ENCODE data around the gene PJA1. TPM values are rescaled to one million over a fixed set of nuclear protein-coding genes. Genes with fewer than 3 reads are reported as not detected.

Gene PJA1
- total RNA-seq, 1 donor from 2014 or later = 29.7 TPM

- H3K4me1 Mint-ChIP-seq (ENCODE audit: unreplicated experiment) = peaks cover 12% of the 10 kb centered on the region
- no peak for TF ChIP-seq CTCF (IDR thresholded peaks at IDR 0.05)
- H3K4me3 Mint-ChIP-seq (ENCODE audit: unreplicated experiment) = no peak overlapping the region
- no peaks in the 10 kb centered on the region for H3K36me3 Mint-ChIP-seq (ENCODE audit: unreplicated experiment)
- no peak overlapping the region for H3K27ac Mint-ChIP-seq (ENCODE audit: unreplicated experiment)
- H3K27me3 Mint-ChIP-seq (ENCODE audit: unreplicated experiment) = no peaks in the 10 kb centered on the region
- no peak for DNase-seq (ENCODE audit: extremely low spot score, unreplicated experiment)
- H3K9me3 Mint-ChIP-seq (ENCODE audit: unreplicated experiment) = no peaks in the 10 kb centered on the region
Observed at GRCh38 chrX:69131886-69132285, 33.4 kb downstream of the PJA1 start.

DNA sequence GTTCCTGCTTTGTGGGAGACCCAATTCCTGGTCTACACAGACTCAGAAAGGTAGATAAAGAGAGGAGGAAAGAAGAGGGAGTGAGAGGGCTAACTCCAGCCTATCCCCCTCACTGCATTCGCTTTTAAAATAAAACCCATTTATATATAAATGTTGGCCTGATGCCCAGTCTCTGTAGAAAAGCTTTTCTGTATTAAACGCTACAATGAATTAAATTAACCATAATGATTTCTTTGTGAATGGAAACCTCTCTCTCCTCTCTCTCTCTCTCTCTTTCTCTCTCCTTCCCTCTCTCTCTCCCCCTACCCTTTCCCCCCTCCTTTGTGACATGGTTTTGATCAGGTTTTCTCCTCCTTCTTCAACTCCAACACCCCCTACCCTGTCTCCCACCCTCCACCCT is 34.8 kb downstream of the PJA1 start:
- no peak for DNase-seq (ENCODE audit: extremely low spot score, unreplicated experiment)
- Mint-ChIP-seq H3K27me3 (ENCODE audit: unreplicated experiment) (no peaks in the 10 kb centered on the region), H3K27ac (ENCODE audit: unreplicated experiment) (no peak overlapping the region), H3K36me3 (ENCODE audit: unreplicated experiment) (no peaks in the 10 kb centered on the region), H3K9me3 (ENCODE audit: unreplicated experiment) (no peaks in the 10 kb centered on the region), H3K4me3 (ENCODE audit: unreplicated experiment) (no peak overlapping the region), H3K4me1 (ENCODE audit: unreplicated experiment) (peaks cover 14% of the 10 kb centered on the region)
- no peak for TF ChIP-seq CTCF (IDR thresholded peaks at IDR 0.05)

DNA sequence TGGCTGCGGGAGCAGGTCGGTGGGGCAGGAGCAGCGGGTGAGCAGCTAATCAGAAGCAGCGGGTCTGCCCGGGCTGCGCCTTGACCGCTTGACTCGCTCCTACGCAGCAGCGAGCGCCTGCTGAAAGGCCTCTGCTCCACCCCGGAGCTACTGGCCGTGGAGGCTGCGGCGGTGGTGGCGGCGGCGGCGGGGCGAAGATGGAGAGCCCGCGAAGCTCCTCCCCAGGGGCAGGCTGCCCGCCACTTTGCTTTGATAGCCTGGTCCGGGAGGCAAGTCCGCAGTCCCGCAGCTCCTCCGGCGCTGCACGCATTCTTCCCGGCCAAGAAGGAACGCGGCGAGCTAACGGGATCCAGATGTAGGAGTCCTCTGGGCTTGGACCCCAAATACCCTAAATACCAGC is 36.7 kb downstream of the PJA1 start:
- H3K4me1 Mint-ChIP-seq (ENCODE audit: unreplicated experiment) = peaks cover 16% of the 10 kb centered on the region
- no peaks in the 10 kb centered on the region for H3K36me3 Mint-ChIP-seq (ENCODE audit: unreplicated experiment)
- no peak overlapping the region for H3K27ac Mint-ChIP-seq (ENCODE audit: unreplicated experiment)
- H3K9me3 Mint-ChIP-seq (ENCODE audit: unreplicated experiment) = no peaks in the 10 kb centered on the region
- H3K27me3 Mint-ChIP-seq (ENCODE audit: unreplicated experiment) = no peaks in the 10 kb centered on the region
- DNase-seq (ENCODE audit: extremely low spot score, unreplicated experiment) = no peak
- TF ChIP-seq CTCF (IDR thresholded peaks at IDR 0.05) = no peak
- no peak overlapping the region for H3K4me3 Mint-ChIP-seq (ENCODE audit: unreplicated experiment)

- Mint-ChIP-seq H3K4me3 (ENCODE audit: unreplicated experiment) (no peak overlapping the region), H3K36me3 (ENCODE audit: unreplicated experiment) (no peaks in the 10 kb centered on the region), H3K27ac (ENCODE audit: unreplicated experiment) (no peak overlapping the region), H3K9me3 (ENCODE audit: unreplicated experiment) (no peaks in the 10 kb centered on the region), H3K27me3 (ENCODE audit: unreplicated experiment) (no peaks in the 10 kb centered on the region), H3K4me1 (ENCODE audit: unreplicated experiment) (peaks cover 16% of the 10 kb centered on the region)
- no peak for TF ChIP-seq CTCF (IDR thresholded peaks at IDR 0.05)
- no peak for DNase-seq (ENCODE audit: extremely low spot score, unreplicated experiment)
Observed at GRCh38 chrX:69127466-69127865, 37.8 kb downstream of the PJA1 start.

- no peaks in the 10 kb centered on the region for H3K36me3 Mint-ChIP-seq (ENCODE audit: unreplicated experiment)
- no peak overlapping the region for H3K4me3 Mint-ChIP-seq (ENCODE audit: unreplicated experiment)
- H3K9me3 Mint-ChIP-seq (ENCODE audit: unreplicated experiment) = no peaks in the 10 kb centered on the region
- H3K27me3 Mint-ChIP-seq (ENCODE audit: unreplicated experiment) = no peaks in the 10 kb centered on the region
- DNase-seq (ENCODE audit: extremely low spot score, unreplicated experiment) = no peak
- TF ChIP-seq CTCF (IDR thresholded peaks at IDR 0.05) = no peak
- no peak overlapping the region for H3K27ac Mint-ChIP-seq (ENCODE audit: unreplicated experiment)
- H3K4me1 Mint-ChIP-seq (ENCODE audit: unreplicated experiment) = peaks cover 16% of the 10 kb centered on the region
Observed at GRCh38 chrX:69126642-69127041, 38.6 kb downstream of the PJA1 start.

Data from osteocyte (in vitro differentiated cells).